IMR-90 (cell line): ENCODE data around the gene ALKBH5.

Experiments
- CHD1 ChIP-seq: IDR thresholded peaks from 2 replicates; pipeline ENCODE4 v1.6.1; 2012; ENCODE audit warnings: low read depth, low read length, improper control_type of control experiment
- FOS ChIP-seq: fragments of 150-350 bp; IDR thresholded peaks from 2 replicates; pipeline ENCODE4 v1.6.1; 2016; ENCODE audit warnings: low read depth, low read length
- SMC3 ChIP-seq: fragments of 150-350 bp; IDR thresholded peaks from 2 replicates; pipeline ENCODE4 v1.6.1; 2016; ENCODE audit warnings: low read depth, mild to moderate bottlenecking, antibody characterized with exemption, low read length, moderate library complexity
- TF ChIP-seq, protein P1 (sequence below): conservative IDR thresholded peaks from 2 replicates; pipeline ENCODE4 v1.5.1; 2012; ENCODE audit warnings: mild to moderate bottlenecking, low read depth, low read length, improper control_type of control experiment
- TF ChIP-seq, protein P2 (sequence below): fragments of 150-350 bp; IDR thresholded peaks from 2 replicates; pipeline ENCODE4 v1.6.1; 2017; ENCODE audit warnings: mild to moderate bottlenecking, antibody characterized with exemption, low read length, low read depth

DNA sequence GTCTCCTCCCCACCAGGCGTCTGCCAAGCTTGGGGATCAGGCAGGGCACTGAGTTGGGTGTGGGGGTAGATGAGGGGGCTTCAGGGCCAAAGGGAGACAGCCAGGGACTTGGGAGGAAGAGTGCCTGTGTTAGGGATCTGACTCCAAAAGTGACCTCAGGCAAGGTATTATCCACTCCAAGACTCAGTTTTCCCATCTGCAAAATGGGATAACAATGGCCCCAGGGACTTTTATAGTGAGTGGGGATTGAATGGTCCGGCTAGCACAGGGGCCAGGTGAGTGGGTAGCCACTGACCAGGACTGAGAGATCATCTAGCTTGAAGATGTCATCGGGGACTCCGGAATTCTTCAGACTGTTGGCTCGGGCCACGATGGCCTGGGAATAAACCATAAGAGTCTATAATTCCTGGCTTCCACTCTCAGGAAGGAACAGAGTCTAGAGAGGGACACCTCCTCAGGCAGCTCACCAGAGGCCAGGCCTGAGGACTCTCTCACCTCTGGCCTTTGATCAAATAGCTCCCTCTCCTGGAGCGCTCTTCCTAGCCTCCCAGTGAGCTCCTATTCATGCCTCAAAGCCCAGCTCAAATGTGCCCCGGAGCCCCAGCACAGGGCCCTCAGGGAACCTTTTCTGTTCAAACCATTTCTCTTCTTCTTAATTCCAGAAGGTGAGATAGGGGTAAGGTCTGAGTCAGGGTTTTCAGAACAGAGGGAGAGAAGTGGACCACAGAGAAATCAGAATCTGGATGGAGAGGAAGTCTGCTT is 71.4 kb downstream of the ALKBH5 start:
- TF ChIP-seq, protein P1, sequence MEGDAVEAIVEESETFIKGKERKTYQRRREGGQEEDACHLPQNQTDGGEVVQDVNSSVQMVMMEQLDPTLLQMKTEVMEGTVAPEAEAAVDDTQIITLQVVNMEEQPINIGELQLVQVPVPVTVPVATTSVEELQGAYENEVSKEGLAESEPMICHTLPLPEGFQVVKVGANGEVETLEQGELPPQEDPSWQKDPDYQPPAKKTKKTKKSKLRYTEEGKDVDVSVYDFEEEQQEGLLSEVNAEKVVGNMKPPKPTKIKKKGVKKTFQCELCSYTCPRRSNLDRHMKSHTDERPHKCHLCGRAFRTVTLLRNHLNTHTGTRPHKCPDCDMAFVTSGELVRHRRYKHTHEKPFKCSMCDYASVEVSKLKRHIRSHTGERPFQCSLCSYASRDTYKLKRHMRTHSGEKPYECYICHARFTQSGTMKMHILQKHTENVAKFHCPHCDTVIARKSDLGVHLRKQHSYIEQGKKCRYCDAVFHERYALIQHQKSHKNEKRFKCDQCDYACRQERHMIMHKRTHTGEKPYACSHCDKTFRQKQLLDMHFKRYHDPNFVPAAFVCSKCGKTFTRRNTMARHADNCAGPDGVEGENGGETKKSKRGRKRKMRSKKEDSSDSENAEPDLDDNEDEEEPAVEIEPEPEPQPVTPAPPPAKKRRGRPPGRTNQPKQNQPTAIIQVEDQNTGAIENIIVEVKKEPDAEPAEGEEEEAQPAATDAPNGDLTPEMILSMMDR = no peak
- TF ChIP-seq SMC3 (no peak), CHD1 (no peak), FOS (no peak)
- TF ChIP-seq, protein P2, sequence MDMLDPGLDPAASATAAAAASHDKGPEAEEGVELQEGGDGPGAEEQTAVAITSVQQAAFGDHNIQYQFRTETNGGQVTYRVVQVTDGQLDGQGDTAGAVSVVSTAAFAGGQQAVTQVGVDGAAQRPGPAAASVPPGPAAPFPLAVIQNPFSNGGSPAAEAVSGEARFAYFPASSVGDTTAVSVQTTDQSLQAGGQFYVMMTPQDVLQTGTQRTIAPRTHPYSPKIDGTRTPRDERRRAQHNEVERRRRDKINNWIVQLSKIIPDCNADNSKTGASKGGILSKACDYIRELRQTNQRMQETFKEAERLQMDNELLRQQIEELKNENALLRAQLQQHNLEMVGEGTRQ = no peak
